HG03439 (cell line): ENCODE data around the gene COL6A5.
"Not testable (repeated sequence)": the region's sequence is repeated elsewhere in the genome, so short reads cannot be mapped to it uniquely, and the experiment has no call there.

ENCODE experiments used
- ATAC-seq: cut with Tn5 transposase; IDR thresholded peaks from one replicate; pipeline ENCODE4 v1.9.1; 2021; ENCODE audit warnings: mild to moderate bottlenecking, moderate library complexity; ENCODE audit not compliant: unreplicated experiment

Gene COL6A5

DNA sequence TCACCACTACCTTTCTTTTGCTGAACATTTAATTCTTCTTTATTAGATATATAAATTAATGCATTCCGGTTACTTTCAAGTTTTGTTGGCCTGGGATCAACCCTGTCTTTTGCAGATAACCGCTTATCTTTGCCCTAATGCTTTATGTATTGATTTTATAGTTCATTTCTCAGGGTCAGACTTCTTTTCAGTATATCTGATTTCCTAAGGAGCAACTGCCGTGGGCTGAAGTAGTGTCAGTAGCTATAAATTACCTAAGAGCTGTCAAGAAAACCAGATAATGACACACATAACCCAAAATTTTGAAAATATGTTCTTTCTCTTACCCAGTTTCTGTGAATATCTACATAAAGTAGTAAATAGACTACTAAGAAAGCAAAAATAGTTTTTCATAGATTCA, 38.0 kb downstream of the COL6A5 start:
- no peak for ATAC-seq

DNA sequence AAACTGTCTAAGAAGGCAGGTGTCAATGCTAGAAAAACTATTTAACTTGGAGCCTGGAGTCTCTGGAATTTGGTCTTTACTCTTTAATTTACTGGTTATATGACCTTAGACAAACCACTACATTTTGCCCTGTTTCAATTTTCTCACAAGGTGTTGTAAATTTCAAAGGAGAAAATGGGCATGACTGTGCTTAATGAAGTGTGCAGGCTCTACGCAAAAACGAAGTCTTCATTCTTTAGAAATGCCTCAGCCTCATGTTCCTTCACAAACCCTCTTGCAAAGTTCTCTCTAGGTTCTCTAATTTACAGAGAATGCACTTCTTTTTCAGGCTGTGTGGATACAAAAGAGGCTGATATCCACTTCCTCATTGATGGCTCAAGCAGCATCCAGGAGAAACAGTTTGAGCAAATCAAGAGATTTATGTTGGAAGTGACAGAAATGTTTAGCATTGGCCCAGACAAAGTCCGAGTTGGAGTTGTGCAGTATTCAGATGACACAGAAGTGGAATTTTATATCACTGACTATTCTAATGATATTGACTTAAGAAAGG, 39.1 kb downstream of the COL6A5 start:
- ATAC-seq: no peak

DNA sequence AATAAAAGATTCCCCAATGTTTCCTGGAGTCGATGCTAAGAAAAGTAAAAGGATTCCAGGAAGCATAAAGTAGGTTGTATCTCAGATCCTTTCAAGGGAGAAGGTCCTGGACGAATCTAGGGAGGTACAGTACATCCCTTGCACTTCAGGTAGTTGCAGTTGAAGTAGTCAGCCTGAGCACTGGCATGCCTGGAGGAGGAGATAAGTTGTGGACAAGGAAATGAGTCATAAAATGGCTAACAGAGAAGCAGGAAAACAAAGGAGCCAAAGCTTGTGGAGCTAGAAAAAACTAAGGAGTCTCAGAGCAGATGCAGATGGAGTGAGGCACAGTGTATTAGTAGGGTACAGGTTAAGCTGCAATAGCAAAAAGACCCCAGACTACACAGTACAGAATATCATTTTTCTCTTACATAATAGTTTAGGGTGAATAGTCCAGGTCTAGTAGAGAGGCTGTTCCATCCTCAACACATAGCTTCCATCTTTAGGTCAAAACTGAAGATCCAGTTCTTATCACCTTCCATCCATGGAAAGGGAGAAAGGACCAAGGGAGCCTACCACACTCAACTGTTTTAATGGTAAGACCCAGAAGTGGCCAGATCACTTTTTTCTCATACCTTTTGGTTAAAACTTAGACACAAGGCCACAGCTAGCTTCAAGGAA, 41.3 kb downstream of the COL6A5 start:
- ATAC-seq: no peak

DNA sequence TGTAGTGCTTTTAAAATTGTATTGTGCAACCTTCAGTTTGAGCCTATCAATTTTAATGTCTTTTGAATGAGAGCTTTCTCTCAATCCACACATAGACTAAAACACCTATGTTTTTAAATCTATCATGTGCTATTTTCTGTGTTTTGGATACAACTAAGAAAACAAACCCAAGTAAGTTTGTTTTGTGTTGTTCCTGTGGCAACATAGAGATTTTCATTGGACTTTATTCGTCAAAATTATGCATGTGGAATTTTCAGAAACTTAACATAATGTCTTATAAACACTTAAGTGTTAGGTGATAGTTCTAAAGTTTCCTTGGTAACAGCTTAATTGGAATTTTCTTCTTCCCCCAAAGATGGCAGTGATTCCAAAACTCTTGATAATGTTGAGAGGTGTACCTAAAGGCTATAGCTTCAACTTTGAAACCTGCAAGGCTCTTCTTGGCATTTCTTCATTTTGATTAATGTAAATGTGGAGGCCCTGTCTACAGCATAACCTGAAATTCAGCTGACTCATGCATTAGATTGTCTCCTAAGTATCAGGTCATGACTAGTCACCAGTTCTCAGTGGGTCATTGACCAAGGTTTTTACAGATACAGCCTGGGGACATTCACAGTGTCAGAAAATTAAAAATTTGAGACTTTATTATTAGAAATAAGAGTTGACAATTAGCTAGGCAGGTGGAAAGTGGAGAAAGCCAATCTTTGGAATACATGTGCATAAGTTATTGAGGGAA, 44.4 kb downstream of the COL6A5 start:
- ATAC-seq: no peak

DNA sequence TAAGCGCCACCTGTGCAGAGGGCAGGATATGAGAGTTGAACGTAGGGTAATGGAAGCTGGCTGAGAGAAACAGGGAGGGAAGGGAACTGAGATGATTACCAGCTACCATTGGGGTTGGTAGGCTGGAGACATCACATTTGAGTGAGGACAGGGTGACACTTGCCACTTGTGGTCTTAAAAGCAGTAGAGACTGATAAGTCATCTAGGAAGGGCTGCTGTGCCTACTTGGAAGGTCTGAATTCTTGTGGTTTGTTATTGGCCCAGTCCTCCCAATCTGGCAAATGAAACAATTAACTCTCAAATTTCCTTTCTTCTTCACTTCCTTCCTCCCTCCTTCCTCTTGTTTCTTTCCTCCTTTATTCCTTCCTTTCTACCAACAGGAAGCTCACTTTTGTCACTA, 46.8 kb downstream of the COL6A5 start:
- ATAC-seq: no peak

DNA sequence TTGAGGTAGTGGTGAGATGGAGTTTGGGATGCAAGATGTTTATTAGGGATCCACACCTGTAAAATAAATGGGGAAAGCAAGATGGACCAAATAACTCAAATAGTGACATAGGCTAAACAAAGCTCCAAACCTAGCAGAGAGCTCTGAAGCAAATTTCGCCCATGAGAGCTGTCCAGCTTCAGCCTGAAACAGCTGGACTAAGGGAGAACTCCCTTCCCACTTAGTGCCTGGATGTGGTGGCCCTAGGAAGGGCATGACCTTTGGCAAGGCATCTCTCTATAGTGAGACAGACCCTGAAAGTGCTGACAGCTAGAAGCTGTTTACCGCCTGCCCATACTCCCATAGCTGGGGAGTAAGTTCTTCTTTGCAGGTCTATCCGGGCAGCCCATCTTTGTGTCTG, 48.1 kb downstream of the COL6A5 start:
- no peak for ATAC-seq

DNA sequence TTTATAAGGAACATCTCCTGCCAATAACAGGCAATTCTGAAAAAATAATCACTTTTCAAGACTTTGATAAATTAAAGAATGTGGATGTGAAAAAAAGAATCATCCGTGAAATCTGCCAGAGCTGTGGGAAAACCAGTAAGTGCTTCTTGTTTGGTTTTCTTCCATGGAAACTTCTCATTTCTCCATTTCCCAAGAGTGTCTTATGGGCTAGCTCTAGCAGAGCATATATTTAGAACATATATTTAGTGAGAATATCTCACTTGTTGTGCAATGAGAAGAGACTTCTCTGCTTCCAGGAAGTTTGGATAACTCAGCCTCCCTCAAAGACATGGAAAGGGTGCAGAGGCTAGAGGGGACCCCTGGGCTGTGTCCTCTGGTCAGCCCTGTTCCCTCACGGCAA, 49.9 kb downstream of the COL6A5 start:
- no peak for ATAC-seq

DNA sequence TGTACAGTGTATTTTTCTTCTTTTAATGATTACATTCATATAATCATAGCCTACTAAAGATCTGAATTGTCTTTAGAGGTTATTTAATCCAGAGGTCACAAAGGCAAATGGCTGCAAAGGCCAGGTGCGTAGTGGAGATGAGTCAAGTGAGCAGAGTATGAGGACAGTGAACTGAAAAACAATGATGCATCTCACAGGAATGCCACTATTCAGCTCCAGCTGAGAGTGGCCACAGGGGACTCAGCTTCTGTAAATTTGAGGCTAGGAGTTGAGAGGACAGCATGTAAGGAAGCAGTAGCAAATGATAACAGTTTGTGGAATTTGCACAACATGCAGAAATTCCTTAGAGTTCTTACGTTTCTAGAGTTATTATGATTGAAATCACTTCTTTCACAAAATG, 50.4 kb downstream of the COL6A5 start:
- ATAC-seq: no peak

DNA sequence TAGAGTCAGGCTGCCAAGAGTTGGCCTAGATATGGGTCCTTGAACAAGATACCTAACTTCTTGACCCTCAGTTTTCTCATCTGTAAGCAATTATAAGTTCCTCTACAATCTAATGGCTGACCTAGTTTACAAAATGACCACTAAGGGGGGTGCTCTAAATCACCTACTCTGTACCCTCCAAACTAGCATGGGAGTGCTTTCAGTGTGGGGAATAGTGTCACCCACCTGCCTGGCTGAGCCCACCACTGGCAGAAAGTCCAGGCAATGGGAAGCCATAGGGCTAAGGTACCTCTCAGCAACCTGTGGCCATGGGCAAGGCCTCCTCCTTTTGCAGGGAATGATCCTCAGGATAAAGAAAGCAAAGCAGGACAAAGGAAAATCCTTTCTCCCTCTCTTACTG, 58.9 kb downstream of the COL6A5 start:
- no peak for ATAC-seq

DNA sequence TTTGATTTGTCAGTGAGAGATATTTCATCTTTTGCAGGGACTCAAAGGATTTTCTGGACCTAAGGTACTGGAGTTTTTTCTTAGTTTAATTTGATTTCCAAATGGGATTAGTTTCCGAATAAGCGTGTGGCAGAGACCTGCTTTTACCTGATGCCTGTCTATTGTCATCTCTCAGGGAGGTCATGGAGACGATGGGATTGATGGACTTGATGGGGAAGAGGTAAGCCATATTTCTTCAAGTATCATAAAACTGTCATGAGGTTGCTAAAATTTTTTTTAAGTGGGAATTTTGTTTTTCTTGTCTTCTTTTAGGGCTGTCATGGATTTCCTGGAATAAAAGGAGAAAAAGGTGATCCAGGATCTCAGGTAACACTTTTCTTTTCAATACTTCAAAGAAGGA, 60.5 kb downstream of the COL6A5 start:
- ATAC-seq: no peak

DNA sequence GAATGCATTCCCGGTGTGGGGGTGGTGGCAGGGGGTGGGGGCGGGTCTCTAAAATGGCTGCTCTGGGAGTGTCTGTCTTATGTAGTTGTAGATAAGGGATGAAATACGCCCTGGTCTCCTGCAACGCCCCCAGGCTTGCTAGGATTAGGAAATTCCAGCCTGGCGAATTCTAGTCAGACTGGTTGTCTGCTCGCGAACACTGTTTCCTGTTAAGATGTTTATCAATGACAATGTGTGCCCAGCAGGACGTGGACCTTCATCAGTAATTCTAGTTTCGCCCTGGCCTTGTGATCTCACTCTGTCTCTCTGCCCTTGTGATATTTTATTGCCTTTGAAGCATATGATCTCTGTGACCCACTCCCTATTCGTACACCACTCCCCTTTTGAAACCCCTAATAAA, 62.8 kb downstream of the COL6A5 start:
- not testable (repeated sequence) for ATAC-seq

DNA sequence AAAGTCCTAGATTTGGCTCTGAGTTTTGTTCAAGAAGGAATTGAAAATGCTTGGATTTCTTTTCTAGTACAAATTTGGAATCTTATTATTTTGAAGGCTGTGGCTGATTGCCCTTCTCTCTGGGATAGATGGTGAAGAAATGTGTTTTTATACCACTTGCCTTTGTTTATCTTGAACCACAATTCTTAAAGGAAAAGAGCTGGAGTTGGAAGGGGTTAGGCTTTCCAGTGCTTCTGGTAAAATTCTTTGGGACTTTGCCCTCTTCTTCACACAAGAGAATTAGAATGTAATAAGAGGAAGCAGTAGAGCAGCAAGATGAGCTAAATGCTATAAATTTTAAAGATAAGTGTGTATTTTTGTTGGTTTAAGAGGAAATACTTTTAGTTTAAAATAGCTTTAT, 65.8 kb downstream of the COL6A5 start:
- ATAC-seq: no peak

DNA sequence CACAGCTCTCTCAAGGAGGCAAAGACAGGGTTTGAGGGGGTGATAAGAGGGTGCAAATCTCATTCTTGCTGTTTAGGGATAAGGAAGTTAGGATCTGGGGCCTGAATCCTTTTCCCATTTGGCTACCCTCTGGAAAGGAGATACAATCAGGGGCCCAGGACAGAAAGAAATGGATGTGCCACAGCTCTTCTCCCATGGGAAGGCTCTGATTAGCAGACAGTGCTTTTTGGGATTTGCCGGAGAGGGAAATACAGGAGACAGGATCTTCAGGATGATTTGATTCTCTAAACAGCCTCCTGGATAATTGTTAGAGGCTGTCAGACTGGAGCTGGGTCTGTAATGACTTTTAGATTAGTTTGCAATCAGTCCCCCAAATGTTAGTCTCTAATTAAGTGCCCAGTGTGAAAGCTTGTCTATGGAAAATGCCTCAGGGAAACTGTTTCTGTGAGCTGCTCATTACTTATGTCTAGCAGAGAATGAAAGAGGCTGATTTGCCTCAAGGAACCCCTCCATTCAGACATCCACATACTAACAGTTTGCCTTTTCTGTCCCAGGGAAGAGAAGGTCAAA, 67.6 kb downstream of the COL6A5 start:
- no peak for ATAC-seq

DNA sequence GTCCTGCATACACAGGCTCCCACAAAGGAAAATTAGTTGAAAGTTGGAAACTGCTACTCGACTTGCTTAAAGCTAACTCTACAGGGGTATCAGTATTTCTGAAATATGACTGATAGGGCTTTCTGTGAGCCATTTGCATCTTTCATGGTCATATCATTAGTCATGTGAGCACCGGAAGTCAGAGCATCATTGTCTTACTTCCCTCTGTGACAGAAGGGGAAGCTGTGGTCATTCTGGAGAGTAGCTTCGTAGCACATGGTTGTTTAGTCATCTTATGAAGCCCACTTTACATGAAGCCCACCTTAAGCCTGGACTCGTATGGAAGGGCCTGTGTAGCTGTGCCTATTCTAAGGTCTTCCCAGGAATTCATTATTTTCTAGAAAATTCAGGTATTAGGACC, 69.0 kb downstream of the COL6A5 start:
- ATAC-seq: no peak

DNA sequence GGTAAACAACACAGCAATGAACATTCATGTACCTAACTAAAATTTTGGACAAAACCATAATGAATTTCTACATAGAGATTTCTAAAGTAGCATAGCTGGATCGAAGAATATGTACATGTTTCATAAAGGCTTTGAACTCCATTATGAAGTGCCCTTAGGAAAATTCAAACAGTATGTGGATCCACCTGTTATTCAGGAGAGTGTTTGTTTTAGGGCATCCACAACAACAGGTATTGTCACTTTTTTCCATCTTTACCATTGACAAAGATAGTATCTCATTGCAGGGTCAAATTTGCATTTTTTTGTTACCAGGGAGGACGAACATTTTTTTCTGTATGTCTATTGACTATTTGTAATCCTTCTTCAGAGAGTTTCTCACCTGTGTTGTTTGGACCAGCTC, 75.0 kb downstream of the COL6A5 start:
- ATAC-seq: no peak

DNA sequence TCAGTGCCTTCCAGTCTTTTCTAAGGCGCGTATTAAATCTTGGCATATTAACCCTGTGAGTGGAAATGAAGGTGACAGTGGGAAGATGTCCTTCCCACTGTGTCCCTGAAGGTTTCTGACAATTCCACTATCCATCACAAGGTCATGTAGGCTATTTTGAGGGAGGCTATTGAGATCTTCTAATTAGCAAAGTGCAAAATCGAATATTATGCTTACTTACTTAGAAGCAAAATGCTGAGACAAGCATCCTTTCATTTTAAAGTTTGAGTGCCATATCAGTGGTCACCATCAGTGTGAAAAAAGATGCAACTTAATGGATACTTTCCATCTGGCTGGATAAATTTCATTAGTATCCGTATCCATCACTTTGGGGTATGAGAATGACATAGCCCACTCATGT, 77.6 kb downstream of the COL6A5 start:
- no peak for ATAC-seq

DNA sequence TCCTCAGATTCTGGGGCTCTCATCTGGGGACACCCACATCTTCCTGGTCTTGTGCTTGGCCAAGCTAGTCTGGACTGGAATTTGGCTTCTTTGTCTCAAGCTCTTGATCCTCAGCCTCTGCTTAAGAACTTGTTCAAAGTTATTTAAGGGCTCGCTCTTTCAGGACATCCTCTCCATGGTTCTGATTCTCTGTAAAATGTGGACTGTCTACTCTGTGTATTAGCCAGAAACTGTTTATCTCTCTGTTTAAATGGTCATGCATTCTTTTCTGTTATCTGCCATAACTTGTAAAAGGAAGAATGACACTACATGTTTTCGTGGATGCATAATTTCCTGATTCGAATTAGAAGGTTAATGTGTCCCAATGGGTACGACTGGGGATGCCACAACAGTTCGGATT, 79.4 kb downstream of the COL6A5 start:
- no peak for ATAC-seq

DNA sequence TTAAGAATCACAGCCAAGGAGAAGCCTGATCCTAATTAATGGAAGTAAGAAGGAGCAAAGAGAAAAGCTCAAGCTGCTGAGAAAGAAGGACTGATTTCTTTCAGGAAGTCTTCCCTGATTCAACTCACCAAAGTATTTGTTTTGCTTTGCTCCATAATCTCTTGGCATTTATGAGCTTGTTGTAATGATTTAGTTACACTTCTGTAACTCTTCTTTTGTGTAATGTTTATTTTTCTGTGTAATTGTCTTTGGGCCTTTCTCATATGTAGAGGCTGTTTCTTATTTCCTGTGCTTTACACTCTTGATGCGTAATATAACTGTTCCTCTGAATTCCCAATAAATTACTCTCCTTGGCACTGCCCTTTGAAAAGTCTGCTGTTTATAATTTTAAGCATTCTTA, 80.0 kb downstream of the COL6A5 start:
- no peak for ATAC-seq

DNA sequence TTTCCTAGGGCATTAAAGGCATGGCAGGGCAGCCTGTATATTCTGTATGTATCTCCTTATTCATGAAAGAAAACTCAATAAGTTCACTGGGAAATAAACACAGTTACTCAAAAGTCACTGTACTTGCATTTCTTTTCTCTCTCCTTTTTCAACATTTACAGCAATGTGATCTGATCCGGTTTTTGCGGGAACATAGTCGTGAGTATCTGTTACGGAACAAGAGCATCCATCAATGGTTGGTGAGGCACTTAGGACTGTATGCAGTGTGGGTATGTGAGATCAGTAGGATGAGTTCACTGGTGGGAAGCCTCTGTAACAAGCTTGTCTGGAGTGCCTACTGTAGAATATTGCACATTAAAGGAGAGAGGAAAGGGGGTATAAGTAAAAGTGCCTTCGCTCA, 80.7 kb downstream of the COL6A5 start:
- ATAC-seq: no peak

DNA sequence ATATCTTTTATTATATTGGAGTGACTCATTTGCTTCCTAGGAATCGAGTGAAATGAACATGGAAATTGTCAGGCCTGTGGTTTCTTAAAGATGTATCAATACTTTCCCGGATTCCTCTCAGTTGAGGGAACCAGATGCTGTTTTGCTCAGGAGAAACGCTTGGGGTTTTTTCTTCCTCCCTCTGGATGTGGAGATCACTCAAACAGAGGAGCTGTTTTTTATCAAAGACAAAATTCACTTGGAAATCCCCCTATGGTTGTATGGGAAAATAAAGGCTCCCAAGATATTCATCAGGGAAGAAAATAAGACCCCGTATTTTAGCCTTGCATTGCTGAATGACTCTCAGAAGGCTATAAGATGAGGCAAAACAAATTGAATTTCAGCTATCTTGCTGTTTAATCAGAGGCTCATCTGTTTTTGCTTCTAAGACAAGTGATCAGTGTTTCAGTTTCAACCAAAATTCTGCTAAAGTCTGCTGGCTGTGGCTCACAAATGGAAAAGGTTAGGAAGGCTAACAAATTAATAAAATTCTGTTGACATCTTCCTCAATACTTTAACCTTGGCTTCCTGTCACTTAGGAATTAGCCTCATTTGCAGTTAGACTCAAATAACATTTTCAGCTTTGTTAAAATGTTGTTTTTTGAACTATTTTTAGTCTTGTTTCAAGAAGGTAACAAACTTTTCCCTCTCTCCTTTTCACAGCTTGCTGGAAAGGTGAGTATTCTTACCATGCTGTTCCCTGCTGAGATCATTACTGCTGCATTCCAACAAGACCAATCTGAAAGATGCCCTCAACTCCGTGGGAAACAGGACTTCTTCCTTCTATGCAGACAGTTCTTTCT, 83.6 kb downstream of the COL6A5 start:
- no peak for ATAC-seq

DNA sequence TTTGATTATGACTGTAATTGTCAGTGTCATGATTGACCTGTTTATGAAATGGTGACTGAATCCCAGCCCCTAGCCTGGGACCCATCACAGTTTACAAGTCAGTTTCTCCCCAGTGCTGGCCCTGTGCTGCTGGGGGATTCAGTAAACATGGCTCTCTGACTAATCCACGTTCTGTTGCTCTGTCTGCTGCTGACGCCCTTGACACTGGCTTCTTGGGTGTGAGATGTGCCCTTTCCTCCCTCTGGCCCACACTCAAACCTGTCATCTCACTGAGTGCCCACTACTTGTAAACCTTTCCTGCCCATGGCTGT, 84.2 kb downstream of the COL6A5 start:
- no peak for ATAC-seq

DNA sequence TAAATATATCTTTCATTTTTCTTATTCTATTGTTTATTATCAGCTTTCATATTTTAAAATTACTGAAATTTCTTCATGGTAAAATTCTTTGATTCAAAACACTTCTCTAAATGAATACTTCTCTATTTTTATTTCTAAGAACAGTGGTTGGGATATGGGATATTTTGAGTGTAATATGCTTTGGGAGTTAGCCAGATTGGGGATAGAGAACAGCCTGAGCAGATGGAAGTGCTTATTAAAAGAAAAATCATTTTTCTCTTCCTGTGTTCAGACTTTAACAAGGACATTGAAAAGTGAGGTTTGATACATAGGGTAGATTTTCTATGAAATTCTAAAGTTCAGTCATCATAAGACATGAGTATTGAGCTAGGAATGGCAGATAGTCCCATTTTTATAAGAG, 84.8 kb downstream of the COL6A5 start:
- ATAC-seq: no peak
